Mesodermal cell (in vitro differentiated cells): Measurements from ENCODE around the gene WDR45. TPM values are rescaled to one million over a fixed set of nuclear protein-coding genes. Genes with fewer than 3 reads are reported as not detected.
A peak's percentile ranks its signal among the peaks of the same experiment; 100 is the strongest.
"Not testable (repeated sequence)": the region's sequence is repeated elsewhere in the genome, so short reads cannot be mapped to it uniquely, and the experiment has no call there.

Experiments used
- H3K27ac ChIP-seq: 2 replicates; pipeline ENCODE4 v1.7.0; 2013; ENCODE audit warnings: mild to moderate bottlenecking, low read depth, low read length, moderate library complexity; ENCODE audit not compliant: severe bottlenecking
- H3K36me3 ChIP-seq: 2 replicates; pipeline ENCODE4 v1.7.1; 2013; ENCODE audit warnings: mild to moderate bottlenecking, low read length, moderate library complexity; ENCODE audit not compliant: control insufficient read depth, insufficient read depth
- H3K4me1 ChIP-seq: one replicate; pipeline ENCODE4 v1.7.1; 2013; ENCODE audit warnings: mild to moderate bottlenecking, low read length; ENCODE audit not compliant: insufficient read depth, control insufficient read depth, poor library complexity, severe bottlenecking
- H3K4me3 ChIP-seq: 2 replicates; pipeline ENCODE4 v1.7.0; 2013; ENCODE audit warnings: low read length, control low read depth, mild to moderate bottlenecking; ENCODE audit not compliant: insufficient read depth, poor library complexity, severe bottlenecking; ENCODE audit errors: extremely low read depth
- H3K9me3 ChIP-seq: 2 replicates; pipeline ENCODE4 v1.7.1; 2013; ENCODE audit warnings: mild to moderate bottlenecking, low read length, moderate library complexity; ENCODE audit not compliant: control insufficient read depth
- WGBS, 2 experiments: methylation state at CpG; one replicate each; pipeline ENCODE4 v1.1.5; 2013; ENCODE audit warnings: missing lambda C conversion rate in 2 of 2; ENCODE audit not compliant: insufficient coverage in 2 of 2; 5-methylcytosine and 5-hydroxymethylcytosine counted together
- polyA plus RNA-seq, 2 experiments: library from polyadenylated mRNA; stranded (reverse); fragments of 50-300 nt; gene quantifications; one replicate each; pipeline ENCODE4 v1.2.3, GENCODE V29; 2013

Gene WDR45
- 48.8 TPM for polyA plus RNA-seq (2013, experiment 1 of 2)
- 48.2 TPM for polyA plus RNA-seq (2013, experiment 2 of 2)

- H3K27ac ChIP-seq, result peak within 1 kb of the TSS; percentile 76
- 2 to 7% methylated on average over 3 to 30 of the region's 55 CpGs for WGBS, 2 experiments
- peaks cover 3% of the 10 kb centered on the region for H3K4me1 ChIP-seq
These were observed at the start of gene WDR45 for GRCh38 chrX:49079489-49080428. Gene WDR45, minus strand, starts transcription at chrX:49079887. Its CDS starts 1,792 bp downstream, at chrX:49078095.

GRCh38 chrX:49129427-49129826 lies 49.7 kb upstream of the WDR45 start:
- H3K4me1 ChIP-seq, result no peaks in the 10 kb centered on the region
- no peak overlapping the region for H3K4me3 ChIP-seq
- no peaks in the 10 kb centered on the region for H3K36me3 ChIP-seq
- 80% methylated on average over 1 of the region's 4 CpGs; no CpG with 5 or more reads in 1 of the 2 experiments for WGBS, 2 experiments
- H3K27ac ChIP-seq, result no peak overlapping the region
- no peaks in the 10 kb centered on the region for H3K9me3 ChIP-seq

More at GRCh38 chrX:49079489-49080428, at the start of gene WDR45:
- peak within 1 kb of the TSS; percentile 52 for H3K4me3 ChIP-seq
- peaks cover 29% of the 10 kb centered on the region for H3K36me3 ChIP-seq
- H3K9me3 ChIP-seq, result no peaks in the 10 kb centered on the region

- H3K4me1 ChIP-seq, H3K9me3 ChIP-seq, H3K27ac ChIP-seq, H3K4me3 ChIP-seq, H3K36me3 ChIP-seq: not testable (repeated sequence)
- WGBS, 2 experiments, result 80 to 100% methylated on average over 1 to 2 of the region's 13 CpGs
These were observed 48.1 kb upstream of the WDR45 start for GRCh38 chrX:49127742-49128258.

- no peaks in the 10 kb centered on the region for H3K9me3 ChIP-seq
- H3K4me3 ChIP-seq, result peak overlapping the region; percentile 67
- H3K36me3 ChIP-seq, result peaks cover 35% of the 10 kb centered on the region
- H3K27ac ChIP-seq, result no peak overlapping the region
- WGBS, 2 experiments, result no CpG with 5 or more reads among the region's 5 CpGs
- H3K4me1 ChIP-seq, result no peaks in the 10 kb centered on the region
These were observed 42.8 kb upstream of the WDR45 start for GRCh38 chrX:49122499-49122898.

GRCh38 chrX:49120091-49120490 lies 40.4 kb upstream of the WDR45 start:
- 100% methylated on average over 1 of the region's 1 CpG; no CpG with 5 or more reads in 1 of the 2 experiments for WGBS, 2 experiments
- Histone ChIP-seq H3K36me3 (peaks cover 41% of the 10 kb centered on the region), H3K4me1 (no peaks in the 10 kb centered on the region), H3K4me3 (no peak overlapping the region), H3K27ac (no peak overlapping the region), H3K9me3 (no peaks in the 10 kb centered on the region)

GRCh38 chrX:49117581-49117980 lies 37.9 kb upstream of the WDR45 start:
- Histone ChIP-seq H3K36me3 (peaks cover 54% of the 10 kb centered on the region), H3K4me1 (no peaks in the 10 kb centered on the region), H3K27ac (no peak overlapping the region), H3K9me3 (no peaks in the 10 kb centered on the region), H3K4me3 (no peak overlapping the region)
- WGBS, 2 experiments, result 100% methylated on average over 1 to 2 of the region's 6 CpGs

- Histone ChIP-seq H3K9me3 (no peaks in the 10 kb centered on the region), H3K4me3 (no peak overlapping the region), H3K4me1 (no peaks in the 10 kb centered on the region), H3K36me3 (peaks cover 56% of the 10 kb centered on the region), H3K27ac (no peak overlapping the region)
- 91% methylated on average over 4 of the region's 5 CpGs; no CpG with 5 or more reads in 1 of the 2 experiments for WGBS, 2 experiments
These were observed 37.0 kb upstream of the WDR45 start for GRCh38 chrX:49116716-49117115.

- H3K4me1 ChIP-seq, result no peaks in the 10 kb centered on the region
- no peak overlapping the region for H3K27ac ChIP-seq
- H3K9me3 ChIP-seq, result no peaks in the 10 kb centered on the region
- H3K4me3 ChIP-seq, result no peak overlapping the region
- WGBS, 2 experiments, result no CpG with 5 or more reads among the region's 8 CpGs
- peaks cover 50% of the 10 kb centered on the region for H3K36me3 ChIP-seq
These were observed 36.4 kb upstream of the WDR45 start for GRCh38 chrX:49116076-49116475.

GRCh38 chrX:49111791-49112190 lies 32.1 kb upstream of the WDR45 start:
- Histone ChIP-seq H3K4me1 (no peaks in the 10 kb centered on the region), H3K9me3 (no peaks in the 10 kb centered on the region), H3K27ac (no peak overlapping the region), H3K36me3 (peaks cover 31% of the 10 kb centered on the region), H3K4me3 (no peak overlapping the region)
- 78 to 86% methylated on average over 3 of the region's 3 CpGs for WGBS, 2 experiments

- WGBS, 2 experiments, result 93 to 100% methylated on average over 1 to 3 of the region's 3 CpGs
- Histone ChIP-seq H3K4me3 (no peak overlapping the region), H3K27ac (no peak overlapping the region), H3K9me3 (no peaks in the 10 kb centered on the region), H3K36me3 (peaks cover 29% of the 10 kb centered on the region), H3K4me1 (no peaks in the 10 kb centered on the region)
These were observed 30.7 kb upstream of the WDR45 start for GRCh38 chrX:49110417-49110816.

GRCh38 chrX:49108641-49109040 lies 29.0 kb upstream of the WDR45 start:
- Histone ChIP-seq H3K36me3 (peaks cover 21% of the 10 kb centered on the region), H3K27ac (no peak overlapping the region), H3K4me3 (no peak overlapping the region), H3K9me3 (no peaks in the 10 kb centered on the region), H3K4me1 (no peaks in the 10 kb centered on the region)
- WGBS, 2 experiments, result 100% methylated on average over 1 of the region's 2 CpGs
